ENCODE results near the gene CLK1. TPM values are rescaled to one million over a fixed set of nuclear protein-coding genes. Genes with fewer than 3 reads are reported as not detected.

CLK1 gene
- total and polyA plus RNA-seq, 2 of the 8 experiments (the other 6 are each of a cell fraction or from before 2014, with no cell fraction given) = 22.3 to 35.2 TPM

DNA sequence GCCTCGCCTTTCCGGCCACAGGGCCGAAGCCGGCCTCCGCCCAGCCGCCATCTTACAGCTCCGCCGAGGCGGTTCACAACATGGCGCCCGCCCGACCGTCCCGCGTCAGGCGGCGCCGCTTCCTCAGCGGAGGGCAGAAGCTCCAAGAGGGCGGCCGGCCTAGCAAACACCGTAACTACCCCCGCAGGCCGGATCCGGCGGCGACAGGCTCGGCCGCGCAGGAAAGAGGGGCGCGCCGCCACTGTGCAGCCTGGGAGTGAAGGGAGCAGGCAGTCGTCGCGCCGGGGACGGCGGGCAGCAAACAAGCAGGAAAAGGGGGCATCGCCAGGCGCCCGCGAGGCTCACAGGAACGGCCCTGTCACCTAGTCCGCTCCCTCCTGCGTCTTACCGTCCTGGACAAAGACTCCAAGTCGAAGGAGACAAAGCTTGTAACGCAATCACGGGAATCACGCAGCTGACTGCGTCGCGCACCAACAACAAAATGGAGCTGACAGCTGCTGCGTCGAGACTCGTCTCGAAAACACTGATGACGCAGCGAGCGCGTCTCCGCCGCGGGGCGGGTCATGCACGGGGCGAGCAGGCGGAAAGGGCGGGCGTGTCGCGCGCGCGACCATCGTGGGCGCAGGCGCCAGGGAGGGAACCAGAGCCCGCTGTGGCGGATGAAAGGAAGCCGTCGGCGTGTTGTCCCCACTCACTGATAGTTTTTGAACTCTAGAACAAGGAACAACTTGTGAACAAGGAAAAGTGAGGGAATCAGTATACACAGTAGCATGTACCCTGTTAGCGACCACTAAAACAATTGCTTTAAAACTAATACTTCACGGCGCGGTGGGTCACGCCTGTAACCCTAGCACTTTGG is at the start of gene CLK1 (continued):
- TF ChIP-seq HDAC2 (IDR thresholded peaks at IDR 0.05; ENCODE audit: borderline replicate concordance in 1 of 2, low read depth in 2 of 2, low read length in 2 of 2) (peak; percentile 91 to 97; a peak in 2 of 4 replicates), TBP (IDR thresholded peaks at IDR 0.05; ENCODE audit: low read depth, low read length) (peak; percentile 93), CHD1 (IDR thresholded peaks at IDR 0.05; ENCODE audit: low read depth, low read length) (peak; percentile 59; the same call in 1 of the 2 replicates), SAP30 (IDR thresholded peaks at IDR 0.05; ENCODE audit: insufficient read depth, insufficient replicate concordance, low read length) (peak; percentile 92), GTF2F1 (IDR thresholded peaks at IDR 0.05; ENCODE audit: borderline replicate concordance, low read depth, low read length) (peak; percentile 74; the same call in 1 of the 2 replicates), KDM4A (IDR thresholded peaks at IDR 0.05; ENCODE audit: low read depth, low read length, severe bottlenecking) (peak; percentile 76), JUND (IDR thresholded peaks at IDR 0.05; ENCODE audit: low read length) (no peak), YY1 (IDR thresholded peaks at IDR 0.05; ENCODE audit: low read depth, low read length) (peak; percentile 99), RFX5 (IDR thresholded peaks at IDR 0.05; ENCODE audit: borderline replicate concordance, low read depth, low read length) (no peak), NRF1 (IDR thresholded peaks at IDR 0.05; ENCODE audit: low read depth, low read length) (0 out of 2 replicates have a peak, but pooled peaks have one; percentile 10), SIN3A (conservative IDR thresholded peaks at IDR 0.05 in 1 of 2, IDR thresholded peaks at IDR 0.05 in 1 of 2; ENCODE audit: low read depth in 1 of 2, low read length in 2 of 2) (peak; percentile 76 to 85; a peak in 2 of 4 replicates), POLR2A (IDR thresholded peaks at IDR 0.05; ENCODE audit: control extremely low read depth in 1 of 2, low read depth in 2 of 2, low read length in 2 of 2) (peak; percentile 89 to 94), TAF1 (IDR thresholded peaks at IDR 0.05; ENCODE audit: low read depth, low read length) (peak; percentile 78), ASH2L (IDR thresholded peaks at IDR 0.05; ENCODE audit: low read length) (peak; percentile 90), BACH1 (IDR thresholded peaks at IDR 0.05; ENCODE audit: low read length) (peak; percentile 75), TEAD4 (IDR thresholded peaks at IDR 0.05; ENCODE audit: low read depth, low read length) (peak; percentile 89), POLR2AphosphoS5 (IDR thresholded peaks at IDR 0.05; ENCODE audit: low read depth, low read length) (peak; percentile 99), POU5F1 (IDR thresholded peaks at IDR 0.05; ENCODE audit: low read depth, low read length) (no peak), EGR1 (IDR thresholded peaks at IDR 0.05; ENCODE audit: borderline replicate concordance, low read depth, low read length) (no peak; the same call in 1 of the 2 replicates), CREB1 (IDR thresholded peaks at IDR 0.05) (peak; percentile 96)

Data from H1 (cell line).